ENCODE measurements around the gene C3orf20.

C3orf20 gene

DNA sequence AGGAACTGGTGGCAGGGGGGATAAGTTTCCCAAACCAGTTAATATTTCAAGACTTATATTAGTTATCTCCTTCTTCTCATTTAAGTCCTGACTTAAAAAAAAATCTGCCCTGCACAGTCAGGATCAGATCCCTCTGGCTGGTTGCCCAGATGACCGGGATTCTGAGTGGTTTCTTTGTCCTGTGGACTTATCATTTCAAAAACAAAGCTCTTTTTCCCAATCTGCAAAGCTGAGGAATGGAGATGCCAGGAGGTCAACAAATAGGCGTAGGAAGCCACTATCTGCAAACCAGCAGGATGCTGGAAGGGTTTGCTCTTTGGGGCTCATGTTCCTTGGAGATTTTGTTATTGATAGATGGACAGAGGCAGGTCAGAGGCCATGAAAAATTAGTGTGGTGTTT, 5.8 kb downstream of the C3orf20 start:
- Histone ChIP-seq H3K27me3 (ENCODE audit: control insufficient read depth, insufficient read depth, low read length) (no peaks in the 10 kb centered on the region), H3K4me1 (ENCODE audit: control insufficient read depth, low read depth, low read length) (no peaks in the 10 kb centered on the region), H3K9me3 (ENCODE audit: control insufficient read depth, low read depth, low read length) (peaks cover 6% of the 10 kb centered on the region), H3K36me3 (ENCODE audit: control insufficient read depth, low read depth, low read length) (no peaks in the 10 kb centered on the region), H3K27ac (ENCODE audit: low read length) (no peak overlapping the region), H3K9ac (ENCODE audit: low read length) (no peak overlapping the region), H3K4me3 (ENCODE audit: low read length) (no peak overlapping the region)

GRCh38 chr3:14684447-14684846, 9.5 kb downstream of the C3orf20 start:
- Histone ChIP-seq H3K36me3 (ENCODE audit: control insufficient read depth, low read depth, low read length) (no peaks in the 10 kb centered on the region), H3K9ac (ENCODE audit: low read length) (no peak overlapping the region), H3K27ac (ENCODE audit: low read length) (no peak overlapping the region), H3K27me3 (ENCODE audit: control insufficient read depth, insufficient read depth, low read length) (no peaks in the 10 kb centered on the region), H3K4me3 (ENCODE audit: low read length) (no peak overlapping the region), H3K9me3 (ENCODE audit: control insufficient read depth, low read depth, low read length) (peaks cover 6% of the 10 kb centered on the region), H3K4me1 (ENCODE audit: control insufficient read depth, low read depth, low read length) (no peaks in the 10 kb centered on the region)

DNA sequence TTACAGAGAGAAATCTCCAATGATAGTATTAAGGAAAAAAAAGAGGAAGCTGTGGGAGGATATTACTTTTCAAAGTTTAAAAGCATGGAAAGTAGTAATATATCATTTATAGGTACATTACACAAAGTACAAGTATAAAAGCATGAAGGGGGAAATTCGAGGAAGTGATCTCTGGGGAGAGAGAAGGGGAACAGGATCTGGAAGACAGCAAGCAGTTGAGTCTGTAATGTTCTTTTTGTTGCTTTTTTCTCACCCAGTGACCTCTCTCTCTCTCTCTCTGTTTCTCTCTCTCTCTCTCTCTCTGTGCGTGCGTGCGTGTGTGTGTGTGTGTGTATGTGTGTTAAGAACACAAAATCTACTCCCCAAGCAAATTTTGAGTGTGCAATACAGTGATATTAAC, 10.2 kb downstream of the C3orf20 start:
- H3K27ac ChIP-seq (ENCODE audit: low read length): no peak overlapping the region
- no peaks in the 10 kb centered on the region for H3K36me3 ChIP-seq (ENCODE audit: control insufficient read depth, low read depth, low read length)
- H3K27me3 ChIP-seq (ENCODE audit: control insufficient read depth, insufficient read depth, low read length): no peaks in the 10 kb centered on the region
- H3K4me3 ChIP-seq (ENCODE audit: low read length): no peak overlapping the region
- no peak overlapping the region for H3K9ac ChIP-seq (ENCODE audit: low read length)
- no peaks in the 10 kb centered on the region for H3K4me1 ChIP-seq (ENCODE audit: control insufficient read depth, low read depth, low read length)
- H3K9me3 ChIP-seq (ENCODE audit: control insufficient read depth, low read depth, low read length): peaks cover 2% of the 10 kb centered on the region

DNA sequence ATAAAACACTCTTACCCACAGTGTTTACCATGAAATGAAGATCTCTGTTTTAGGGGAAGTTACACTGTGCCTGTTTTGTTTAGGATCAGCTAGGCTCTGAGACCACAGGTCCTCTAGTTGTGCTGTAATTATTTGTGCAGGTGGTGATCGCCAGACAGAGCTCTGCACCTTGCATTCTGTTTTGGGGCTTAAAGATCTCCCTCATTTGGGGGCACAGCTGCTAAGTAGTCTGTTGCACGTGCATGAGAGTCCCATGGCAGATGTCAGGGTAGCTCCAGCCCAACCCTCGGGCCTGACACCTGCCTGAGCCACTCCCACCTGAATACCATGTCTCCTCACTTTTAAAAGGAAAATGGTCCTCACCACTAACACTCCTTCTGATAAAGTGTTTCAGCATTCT, 12.4 kb downstream of the C3orf20 start:
- no peaks in the 10 kb centered on the region for H3K9me3 ChIP-seq (ENCODE audit: control insufficient read depth, low read depth, low read length)
- H3K27ac ChIP-seq (ENCODE audit: low read length): no peak overlapping the region
- no peaks in the 10 kb centered on the region for H3K4me1 ChIP-seq (ENCODE audit: control insufficient read depth, low read depth, low read length)
- H3K4me3 ChIP-seq (ENCODE audit: low read length): no peak overlapping the region
- no peaks in the 10 kb centered on the region for H3K36me3 ChIP-seq (ENCODE audit: control insufficient read depth, low read depth, low read length)
- no peak overlapping the region for H3K9ac ChIP-seq (ENCODE audit: low read length)
- no peaks in the 10 kb centered on the region for H3K27me3 ChIP-seq (ENCODE audit: control insufficient read depth, insufficient read depth, low read length)

GRCh38 chr3:14688525-14688924, 13.6 kb downstream of the C3orf20 start:
- no peaks in the 10 kb centered on the region for H3K4me1 ChIP-seq (ENCODE audit: control insufficient read depth, low read depth, low read length)
- H3K36me3 ChIP-seq (ENCODE audit: control insufficient read depth, low read depth, low read length): no peaks in the 10 kb centered on the region
- no peak overlapping the region for H3K27ac ChIP-seq (ENCODE audit: low read length)
- H3K9ac ChIP-seq (ENCODE audit: low read length): no peak overlapping the region
- H3K4me3 ChIP-seq (ENCODE audit: low read length): no peak overlapping the region
- H3K27me3 ChIP-seq (ENCODE audit: control insufficient read depth, insufficient read depth, low read length): no peaks in the 10 kb centered on the region
- no peaks in the 10 kb centered on the region for H3K9me3 ChIP-seq (ENCODE audit: control insufficient read depth, low read depth, low read length)

- Histone ChIP-seq H3K4me1 (ENCODE audit: control insufficient read depth, low read depth, low read length) (no peaks in the 10 kb centered on the region), H3K9me3 (ENCODE audit: control insufficient read depth, low read depth, low read length) (no peaks in the 10 kb centered on the region), H3K27ac (ENCODE audit: low read length) (no peak overlapping the region), H3K36me3 (ENCODE audit: control insufficient read depth, low read depth, low read length) (no peaks in the 10 kb centered on the region), H3K9ac (ENCODE audit: low read length) (no peak overlapping the region), H3K27me3 (ENCODE audit: control insufficient read depth, insufficient read depth, low read length) (no peaks in the 10 kb centered on the region), H3K4me3 (ENCODE audit: low read length) (no peak overlapping the region)
Observed at GRCh38 chr3:14689247-14689980, 14.5 kb downstream of the C3orf20 start.

DNA sequence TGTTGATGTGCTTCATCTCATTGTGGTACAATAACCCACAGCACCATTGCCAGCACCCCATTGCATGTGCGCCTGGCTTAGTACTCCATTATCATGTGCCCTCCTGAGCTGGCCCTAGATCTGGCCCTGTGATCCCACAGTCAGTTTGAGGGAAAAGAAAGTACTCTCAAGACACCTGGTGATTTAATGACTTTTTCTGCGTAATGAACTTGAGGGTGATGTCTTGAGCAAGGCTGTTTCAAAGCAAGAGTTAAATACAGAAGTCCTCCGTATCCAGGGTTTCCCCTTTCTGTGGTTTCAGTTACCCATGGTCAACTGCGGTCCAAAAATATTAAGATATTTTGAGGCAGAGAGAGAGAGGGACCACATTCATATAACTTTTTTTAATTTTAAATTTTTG, 16.3 kb downstream of the C3orf20 start:
- Histone ChIP-seq H3K27me3 (ENCODE audit: control insufficient read depth, insufficient read depth, low read length) (no peaks in the 10 kb centered on the region), H3K9ac (ENCODE audit: low read length) (no peak overlapping the region), H3K4me1 (ENCODE audit: control insufficient read depth, low read depth, low read length) (no peaks in the 10 kb centered on the region), H3K9me3 (ENCODE audit: control insufficient read depth, low read depth, low read length) (no peaks in the 10 kb centered on the region), H3K4me3 (ENCODE audit: low read length) (no peak overlapping the region), H3K27ac (ENCODE audit: low read length) (no peak overlapping the region), H3K36me3 (ENCODE audit: control insufficient read depth, low read depth, low read length) (no peaks in the 10 kb centered on the region)

DNA sequence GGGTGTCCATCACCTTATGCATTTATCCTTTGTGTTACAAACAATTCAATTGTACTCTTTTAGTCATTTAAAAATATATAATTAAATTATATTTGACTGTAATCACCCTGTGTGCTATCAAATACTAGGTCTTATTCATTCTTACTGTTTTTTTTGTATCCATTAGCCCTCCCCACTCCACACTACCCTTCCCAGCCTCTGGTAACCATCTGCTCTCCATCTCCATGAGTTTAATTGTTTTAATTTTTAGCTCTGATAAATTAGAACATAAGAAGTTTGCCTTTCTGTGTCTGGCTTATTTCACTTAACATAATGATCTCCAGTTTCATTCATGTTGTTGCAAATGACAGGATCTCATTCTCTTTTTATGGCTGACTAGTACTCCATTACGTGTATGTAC, 16.8 kb downstream of the C3orf20 start:
- Histone ChIP-seq H3K4me1 (ENCODE audit: control insufficient read depth, low read depth, low read length) (no peaks in the 10 kb centered on the region), H3K9me3 (ENCODE audit: control insufficient read depth, low read depth, low read length) (no peaks in the 10 kb centered on the region), H3K4me3 (ENCODE audit: low read length) (no peak overlapping the region), H3K36me3 (ENCODE audit: control insufficient read depth, low read depth, low read length) (no peaks in the 10 kb centered on the region), H3K9ac (ENCODE audit: low read length) (no peak overlapping the region), H3K27me3 (ENCODE audit: control insufficient read depth, insufficient read depth, low read length) (no peaks in the 10 kb centered on the region), H3K27ac (ENCODE audit: low read length) (no peak overlapping the region)

GRCh38 chr3:14698601-14699244, 23.8 kb downstream of the C3orf20 start:
- Histone ChIP-seq H3K4me3 (ENCODE audit: low read length) (no peak overlapping the region), H3K9ac (ENCODE audit: low read length) (no peak overlapping the region), H3K27me3 (ENCODE audit: control insufficient read depth, insufficient read depth, low read length) (no peaks in the 10 kb centered on the region), H3K27ac (ENCODE audit: low read length) (no peak overlapping the region), H3K4me1 (ENCODE audit: control insufficient read depth, low read depth, low read length) (no peaks in the 10 kb centered on the region), H3K9me3 (ENCODE audit: control insufficient read depth, low read depth, low read length) (no peaks in the 10 kb centered on the region), H3K36me3 (ENCODE audit: control insufficient read depth, low read depth, low read length) (no peaks in the 10 kb centered on the region)

DNA sequence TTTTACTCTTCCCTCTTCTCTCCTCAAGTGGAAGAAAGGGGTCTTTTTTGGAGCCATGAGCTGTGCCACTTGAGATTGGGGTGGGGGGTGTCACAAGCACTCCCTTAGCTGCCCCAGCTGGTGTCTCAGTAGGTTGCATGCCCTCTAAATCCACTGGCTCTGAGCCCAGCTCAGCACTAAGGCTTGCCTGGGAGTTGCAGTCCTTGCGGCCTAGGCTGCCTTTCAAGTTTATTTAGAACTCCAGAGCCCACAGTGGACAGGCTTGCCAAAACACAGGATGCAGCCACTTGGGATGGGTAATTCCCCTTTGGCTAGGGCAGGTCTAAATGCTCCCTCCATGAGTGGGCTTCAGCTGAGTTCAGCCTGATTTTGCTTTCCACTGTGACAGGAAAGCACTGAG, 24.7 kb downstream of the C3orf20 start:
- no peak overlapping the region for H3K9ac ChIP-seq (ENCODE audit: low read length)
- no peaks in the 10 kb centered on the region for H3K4me1 ChIP-seq (ENCODE audit: control insufficient read depth, low read depth, low read length)
- no peaks in the 10 kb centered on the region for H3K36me3 ChIP-seq (ENCODE audit: control insufficient read depth, low read depth, low read length)
- H3K9me3 ChIP-seq (ENCODE audit: control insufficient read depth, low read depth, low read length): no peaks in the 10 kb centered on the region
- H3K27me3 ChIP-seq (ENCODE audit: control insufficient read depth, insufficient read depth, low read length): no peaks in the 10 kb centered on the region
- no peak overlapping the region for H3K27ac ChIP-seq (ENCODE audit: low read length)
- no peak overlapping the region for H3K4me3 ChIP-seq (ENCODE audit: low read length)

GRCh38 chr3:14700891-14701290, 25.9 kb downstream of the C3orf20 start:
- Histone ChIP-seq H3K4me3 (ENCODE audit: low read length) (no peak overlapping the region), H3K36me3 (ENCODE audit: control insufficient read depth, low read depth, low read length) (no peaks in the 10 kb centered on the region), H3K4me1 (ENCODE audit: control insufficient read depth, low read depth, low read length) (no peaks in the 10 kb centered on the region), H3K9ac (ENCODE audit: low read length) (no peak overlapping the region), H3K9me3 (ENCODE audit: control insufficient read depth, low read depth, low read length) (no peaks in the 10 kb centered on the region), H3K27me3 (ENCODE audit: control insufficient read depth, insufficient read depth, low read length) (no peaks in the 10 kb centered on the region), H3K27ac (ENCODE audit: low read length) (no peak overlapping the region)

DNA sequence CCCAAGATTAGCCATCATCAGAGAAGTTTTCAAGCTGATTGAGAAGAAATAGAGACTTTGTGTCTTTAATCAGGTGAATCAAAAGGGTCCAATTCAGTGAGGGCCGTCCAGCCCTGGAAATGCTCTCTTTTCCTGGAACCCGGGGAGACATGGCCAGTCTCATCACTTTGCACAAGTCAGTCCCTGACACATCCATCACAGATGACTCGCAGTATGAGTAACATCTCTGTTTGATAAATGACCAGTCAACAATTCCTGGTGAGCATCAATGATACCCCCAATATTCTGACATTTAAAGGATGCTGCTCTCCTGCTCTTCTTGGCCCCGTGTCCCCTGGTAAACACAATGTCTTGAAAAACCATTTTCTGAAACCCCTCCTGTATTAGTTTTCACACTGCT, 26.7 kb downstream of the C3orf20 start:
- Histone ChIP-seq H3K27me3 (ENCODE audit: control insufficient read depth, insufficient read depth, low read length) (no peaks in the 10 kb centered on the region), H3K9ac (ENCODE audit: low read length) (no peak overlapping the region), H3K27ac (ENCODE audit: low read length) (no peak overlapping the region), H3K36me3 (ENCODE audit: control insufficient read depth, low read depth, low read length) (no peaks in the 10 kb centered on the region), H3K9me3 (ENCODE audit: control insufficient read depth, low read depth, low read length) (no peaks in the 10 kb centered on the region), H3K4me3 (ENCODE audit: low read length) (no peak overlapping the region), H3K4me1 (ENCODE audit: control insufficient read depth, low read depth, low read length) (no peaks in the 10 kb centered on the region)

Data from iPS-18a (cell line).